NCI-H2171 (cell line): ENCODE measurements around the gene SUPT4H1.
A peak's percentile ranks its signal among the peaks of the same experiment; 100 is the strongest.

ENCODE experiments used
- DNase-seq: peaks from one replicate; lab custom pipeline; 2025; lab: John Stamatoyannopoulos, UW

The SUPT4H1 gene

GRCh38 chr17:58329035-58329809 lies 22.8 kb downstream of the SUPT4H1 start:
- DNase-seq: no peak

GRCh38 chr17:58328195-58329034 lies 23.6 kb downstream of the SUPT4H1 start, which contains the start of gene TSPOAP1:
Gene TSPOAP1 (minus strand): TSS chr17:58328795. CDS start chr17:58327920, 875 bp downstream.
- DNase-seq: no peak

- no peak for DNase-seq
Observed at GRCh38 chr17:58327363-58328194, 24.4 kb downstream of the SUPT4H1 start.

GRCh38 chr17:58326609-58327362 lies 25.2 kb downstream of the SUPT4H1 start:
- DNase-seq: no peak

GRCh38 chr17:58325976-58326468 lies 26.0 kb downstream of the SUPT4H1 start:
- DNase-seq: no peak

GRCh38 chr17:58325289-58325726 lies 26.7 kb downstream of the SUPT4H1 start:
- peak; percentile 65 for DNase-seq

GRCh38 chr17:58324409-58325288 lies 27.4 kb downstream of the SUPT4H1 start:
- peak; percentile 54 for DNase-seq

GRCh38 chr17:58324056-58324408 lies 28.0 kb downstream of the SUPT4H1 start:
- DNase-seq: no peak

GRCh38 chr17:58323366-58324055 lies 28.5 kb downstream of the SUPT4H1 start:
- no peak for DNase-seq

- DNase-seq: no peak
Observed at GRCh38 chr17:58322581-58323185, 29.3 kb downstream of the SUPT4H1 start.

- no peak for DNase-seq
Observed at GRCh38 chr17:58321571-58322525, 30.2 kb downstream of the SUPT4H1 start.

- DNase-seq: no peak
Observed at GRCh38 chr17:58320570-58321323, 31.3 kb downstream of the SUPT4H1 start.

- no peak for DNase-seq
Observed at GRCh38 chr17:58320163-58320558, 31.8 kb downstream of the SUPT4H1 start.

GRCh38 chr17:58319173-58320162 lies 32.5 kb downstream of the SUPT4H1 start:
- no peak for DNase-seq

GRCh38 chr17:58318627-58319172 lies 33.3 kb downstream of the SUPT4H1 start:
- no peak for DNase-seq

GRCh38 chr17:58318065-58318481 lies 33.9 kb downstream of the SUPT4H1 start:
- no peak for DNase-seq
